Sigmoid colon (tissue), 7 donors: ENCODE results near the gene RPE. TPM values are rescaled to one million over a fixed set of nuclear protein-coding genes. Genes with fewer than 3 reads are reported as not detected.

Experiments
- DNase-seq: peaks from one replicate; pipeline ENCODE4 v3.0.0-alpha.2; 2019
- H3K27ac ChIP-seq, 4 donors: fragments of 200-600 bp; sonication (generic); one replicate each; pipeline ENCODE4 v1.5.1; 2016 to 2019; ENCODE audit warnings: mild to moderate bottlenecking in 1 of 4
- H3K27me3 ChIP-seq, 3 donors: fragments of 200-600 bp; sonication (generic); one replicate each; pipeline ENCODE4 v1.5.1; 2019; ENCODE audit warnings: mild to moderate bottlenecking in 1 of 3
- H3K36me3 ChIP-seq, 4 donors: fragments of 200-600 bp; sonication (generic); one replicate each; pipeline ENCODE4 v1.5.1; 2016 to 2019
- H3K4me1 ChIP-seq, 4 donors: fragments of 200-600 bp; sonication (generic); one replicate each; pipeline ENCODE4 v1.5.1; 2017 to 2019
- H3K4me3 ChIP-seq, 4 donors: fragments of 200-600 bp; sonication (generic); one replicate each; pipeline ENCODE4 v1.5.1; 2017 to 2019; ENCODE audit warnings: mild to moderate bottlenecking in 2 of 4, moderate library complexity in 1 of 4
- H3K9me3 ChIP-seq, 4 donors: fragments of 200-600 bp in 3 of 4; sonication (generic) in 3 of 4; one replicate each; pipeline versions ENCODE4 v1.5.1 to v1.6.1; 2013 to 2019
- EP300 ChIP-seq, 4 donors: sonication (generic); formaldehyde crosslinking; IDR thresholded peaks; one replicate each; pipeline ENCODE4 v1.6.1; 2017; ENCODE audit warnings: antibody characterized with exemption in 4 of 4
- POLR2A ChIP-seq, 2 donors: fragments of 450-650 bp; IDR thresholded peaks; one replicate each; pipeline ENCODE4 v1.6.1; 2016; ENCODE audit warnings: antibody characterized with exemption in 2 of 2, mild to moderate bottlenecking in 2 of 2, moderate library complexity in 2 of 2
- POLR2AphosphoS5 ChIP-seq, 4 donors: sonication (generic); formaldehyde crosslinking; IDR thresholded peaks; one replicate each; pipeline ENCODE4 v1.6.1; 2017; ENCODE audit warnings: antibody characterized with exemption in 4 of 4
- WGBS, 2 donors: extraction: QIAGEN DNeasy Blood & Tissue Kit; methylation state at CpG; one replicate each; pipeline ENCODE4 v1.1.7; 2013; 5-methylcytosine and 5-hydroxymethylcytosine counted together
- intact Hi-C: fragments of 100-400 bp; cut with DNase I; formaldehyde crosslinking; loops from one replicate; pipeline ENCODE4 v1.15.1; 2023
- polyA plus RNA-seq, 3 donors: library from polyadenylated mRNA; stranded (reverse); fragments of 200-250 nt; gene quantifications; one replicate each; pipeline ENCODE4 v1.2.3, GENCODE V29; 2013
- total RNA-seq, 4 donors: library from RNA; depleted of rRNA; stranded (reverse); fragments of >200 nt; gene quantifications; one replicate each; pipeline ENCODE4 v1.1.0, GENCODE V29; 2016
- TF ChIP-seq, protein P1 (sequence below), 4 experiments: fragments of 450-650 bp in 3 of 4; fragments of 200-600 bp in 1 of 4; IDR thresholded peaks; one replicate each; pipeline ENCODE4 v1.5.1; 2016 to 2019; ENCODE audit warnings: antibody characterized with exemption in 4 of 4, mild to moderate bottlenecking in 3 of 4, moderate library complexity in 2 of 4
- donor health status: healthy with polysubstance abuse.
- donor health status: Bipolar disorder and iron deficiency.
- donor health status: healthy.

The RPE gene
- total and polyA plus RNA-seq, 7 donors = 22.2 to 77.9 (median 38.2) TPM

DNA sequence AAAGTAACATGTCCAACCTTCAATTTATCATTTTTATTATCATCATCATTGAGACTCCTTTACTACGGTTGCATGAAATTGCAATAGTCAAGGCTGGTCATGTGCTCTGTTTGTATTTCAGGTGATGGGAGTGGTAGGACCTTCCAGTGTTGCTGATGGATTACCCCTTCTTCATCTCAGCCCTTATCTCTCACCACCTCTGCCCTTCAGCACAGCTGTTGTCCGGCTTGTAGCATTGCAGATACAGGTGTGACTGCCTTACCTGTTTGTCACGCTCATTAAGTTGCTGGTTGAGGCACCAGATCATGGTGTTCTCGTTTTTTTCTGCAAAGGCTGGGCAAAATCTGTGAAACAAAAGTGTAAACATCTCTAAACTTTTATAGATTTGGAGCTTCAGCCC lies 31.7 kb upstream of the RPE start:
- H3K27ac ChIP-seq = no peak overlapping the region
- TF ChIP-seq, protein P1, sequence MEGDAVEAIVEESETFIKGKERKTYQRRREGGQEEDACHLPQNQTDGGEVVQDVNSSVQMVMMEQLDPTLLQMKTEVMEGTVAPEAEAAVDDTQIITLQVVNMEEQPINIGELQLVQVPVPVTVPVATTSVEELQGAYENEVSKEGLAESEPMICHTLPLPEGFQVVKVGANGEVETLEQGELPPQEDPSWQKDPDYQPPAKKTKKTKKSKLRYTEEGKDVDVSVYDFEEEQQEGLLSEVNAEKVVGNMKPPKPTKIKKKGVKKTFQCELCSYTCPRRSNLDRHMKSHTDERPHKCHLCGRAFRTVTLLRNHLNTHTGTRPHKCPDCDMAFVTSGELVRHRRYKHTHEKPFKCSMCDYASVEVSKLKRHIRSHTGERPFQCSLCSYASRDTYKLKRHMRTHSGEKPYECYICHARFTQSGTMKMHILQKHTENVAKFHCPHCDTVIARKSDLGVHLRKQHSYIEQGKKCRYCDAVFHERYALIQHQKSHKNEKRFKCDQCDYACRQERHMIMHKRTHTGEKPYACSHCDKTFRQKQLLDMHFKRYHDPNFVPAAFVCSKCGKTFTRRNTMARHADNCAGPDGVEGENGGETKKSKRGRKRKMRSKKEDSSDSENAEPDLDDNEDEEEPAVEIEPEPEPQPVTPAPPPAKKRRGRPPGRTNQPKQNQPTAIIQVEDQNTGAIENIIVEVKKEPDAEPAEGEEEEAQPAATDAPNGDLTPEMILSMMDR (IDR thresholded peaks at IDR 0.05) = no peak
- TF ChIP-seq EP300 (IDR thresholded peaks at IDR 0.05) = no peak
- no peak for TF ChIP-seq POLR2AphosphoS5 (IDR thresholded peaks at IDR 0.05)
- TF ChIP-seq POLR2A (IDR thresholded peaks at IDR 0.05) = no peak
- DNase-seq = no peak
- peaks cover 0 to 16% (median 11%) of the 10 kb centered on the region in 4 donors for H3K4me1 ChIP-seq
- H3K9me3 ChIP-seq = no peaks in the 10 kb centered on the region
- 50 to 70% methylated on average over 4 of the region's 4 CpGs for WGBS, 2 donors
- H3K4me3 ChIP-seq = no peak overlapping the region
- H3K27me3 ChIP-seq = no peaks in the 10 kb centered on the region
- intact Hi-C loops = no loop called here
- no peaks in the 10 kb centered on the region for H3K36me3 ChIP-seq

DNA sequence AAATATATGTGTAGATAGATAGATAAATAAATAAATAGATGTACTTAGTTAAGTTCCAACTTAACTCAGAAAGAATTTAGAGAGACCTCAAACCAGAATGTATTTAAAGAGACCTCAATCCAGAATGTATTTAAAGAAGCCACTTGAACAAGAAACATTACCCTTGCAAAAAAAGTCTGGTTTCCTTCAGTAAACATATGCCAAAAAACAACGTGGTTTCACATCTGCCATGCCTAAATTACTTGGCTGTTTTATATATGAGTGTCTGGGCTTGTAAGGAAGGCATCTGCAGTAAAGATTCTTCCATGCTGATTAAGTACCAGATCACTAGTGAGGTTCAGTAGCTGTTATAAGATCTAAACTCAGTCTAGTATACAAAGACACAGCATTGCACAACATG lies 29.1 kb upstream of the RPE start:
- intact Hi-C loops = no loop called here
- peaks cover 0 to 16% (median 11%) of the 10 kb centered on the region in 4 donors for H3K4me1 ChIP-seq
- TF ChIP-seq POLR2AphosphoS5 (IDR thresholded peaks at IDR 0.05) = peak in 3 of 4 donors; percentile 32 to 68 (median 62)
- no peak for TF ChIP-seq POLR2A (IDR thresholded peaks at IDR 0.05)
- no peaks in the 10 kb centered on the region for H3K27me3 ChIP-seq
- no peak for DNase-seq
- H3K4me3 ChIP-seq = no peak overlapping the region
- H3K27ac ChIP-seq = no peak overlapping the region
- H3K36me3 ChIP-seq = no peaks in the 10 kb centered on the region
- WGBS, 2 donors = 9 to 14% methylated on average over 1 of the region's 1 CpG
- no peaks in the 10 kb centered on the region for H3K9me3 ChIP-seq

DNA sequence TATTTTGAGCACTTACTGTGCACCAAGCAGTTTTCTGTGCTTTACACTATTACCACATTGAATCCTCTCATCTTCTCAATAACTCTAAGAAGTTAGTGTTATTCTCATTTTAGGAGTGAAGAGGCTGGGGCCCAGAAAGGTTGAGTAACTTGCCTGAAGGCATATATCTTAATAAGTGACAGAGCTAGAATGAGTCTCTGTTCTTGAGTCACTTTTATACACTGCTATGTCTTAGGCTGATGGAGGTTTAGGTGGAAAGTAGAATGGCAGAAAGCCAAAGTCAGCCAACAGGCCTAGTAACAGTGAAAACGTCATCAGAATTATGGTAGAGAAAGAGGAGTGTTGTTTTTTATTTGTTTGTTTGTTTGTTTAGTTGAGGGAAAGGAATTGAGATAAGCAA lies 27.9 kb upstream of the RPE start:
- Histone ChIP-seq H3K9me3 (no peaks in the 10 kb centered on the region), H3K27ac (no peak overlapping the region), H3K27me3 (no peaks in the 10 kb centered on the region), H3K4me1 (peaks cover 0 to 16% (median 11%) of the 10 kb centered on the region in 4 donors), H3K36me3 (no peaks in the 10 kb centered on the region), H3K4me3 (no peak overlapping the region)
- intact Hi-C loops = no loop called here
- DNase-seq = no peak
- 26 to 55% methylated on average over 1 of the region's 1 CpG for WGBS, 2 donors
- TF ChIP-seq, protein P1 (IDR thresholded peaks at IDR 0.05) = no peak
- no peak for TF ChIP-seq POLR2AphosphoS5 (IDR thresholded peaks at IDR 0.05)
- no peak for TF ChIP-seq POLR2A (IDR thresholded peaks at IDR 0.05)
- no peak for TF ChIP-seq EP300 (IDR thresholded peaks at IDR 0.05)

DNA sequence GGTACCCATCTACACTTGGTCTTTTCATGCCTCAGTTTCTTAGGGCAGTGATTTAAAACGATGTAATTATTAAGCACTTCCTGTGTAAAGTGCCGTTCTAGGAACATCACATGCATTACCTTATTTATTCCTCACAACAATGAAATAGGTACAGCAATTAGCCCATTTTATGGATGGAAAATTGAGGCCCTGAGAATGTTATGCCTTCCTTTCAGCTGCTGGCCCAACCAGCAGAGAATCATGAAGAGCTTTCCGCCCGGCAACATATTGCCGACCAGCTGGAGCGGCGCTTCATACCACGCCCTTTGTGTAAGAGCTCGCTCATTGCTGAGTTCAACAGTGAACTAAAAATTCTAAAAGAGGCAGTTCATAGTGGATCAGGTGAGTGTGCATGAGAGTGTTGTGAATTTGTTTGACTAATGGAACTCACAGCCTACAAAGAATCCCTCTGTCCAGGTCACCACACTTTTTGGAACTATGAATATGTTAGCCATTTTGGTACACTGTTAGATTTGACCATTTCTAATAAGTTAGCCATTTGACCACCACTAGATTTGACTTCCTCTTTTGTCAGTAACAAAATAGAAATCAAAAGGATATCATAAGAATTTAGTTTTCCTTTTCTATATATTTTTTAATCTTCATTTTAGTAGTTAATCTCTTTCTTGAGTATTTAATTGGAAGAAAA lies 25.6 kb upstream of the RPE start:
- DNase-seq = no peak
- Histone ChIP-seq H3K4me3 (no peak overlapping the region), H3K27me3 (no peaks in the 10 kb centered on the region), H3K36me3 (no peaks in the 10 kb centered on the region), H3K4me1 (peaks cover 0 to 16% (median 11%) of the 10 kb centered on the region in 4 donors), H3K27ac (no peak overlapping the region), H3K9me3 (no peaks in the 10 kb centered on the region)
- intact Hi-C loops = loop anchor here (1.0 kb wide), 1 partner anchor 219 kb away; no protein-coding TSS in a partner anchor
- WGBS, 2 donors = 57 to 82% methylated on average over 9 of the region's 9 CpGs
- no peak for TF ChIP-seq EP300 (IDR thresholded peaks at IDR 0.05)

DNA sequence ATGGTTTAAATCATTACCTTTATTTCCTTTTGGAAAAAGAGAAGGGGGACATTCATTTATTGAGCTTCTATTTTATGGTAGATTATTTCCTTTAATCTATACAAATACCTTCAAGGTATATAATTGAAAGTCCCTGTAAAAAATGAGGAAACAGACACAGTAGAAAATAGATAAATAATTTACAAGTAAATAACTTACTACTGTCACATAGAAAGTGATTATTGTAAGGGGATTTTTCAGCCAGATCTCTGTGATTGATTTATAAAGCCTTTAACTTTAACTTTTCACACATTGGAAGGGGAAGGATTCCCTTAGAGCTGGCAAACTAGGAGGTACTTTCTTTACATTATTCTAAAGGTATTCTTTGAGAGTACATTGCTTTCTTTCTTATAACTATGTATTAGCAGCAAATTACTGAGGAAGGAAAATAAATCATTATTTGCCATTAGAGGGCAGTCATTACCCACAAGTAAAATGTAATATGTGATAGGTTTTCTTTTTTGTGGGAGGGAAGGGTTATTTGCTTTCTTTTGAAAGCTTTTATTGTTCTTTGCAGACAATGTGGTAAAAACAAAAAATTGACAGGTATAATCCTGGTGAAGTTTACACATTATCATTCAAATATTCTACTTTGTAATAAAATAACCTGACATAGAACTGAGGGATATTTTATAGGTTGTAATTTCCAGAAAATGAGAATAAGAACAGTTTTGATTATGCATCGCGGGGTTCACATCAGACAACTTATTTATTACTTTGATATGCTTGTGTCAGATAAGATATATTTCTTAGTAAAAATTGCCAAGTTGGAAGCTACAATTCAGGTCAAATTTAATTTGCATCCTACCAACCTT lies 24.8 kb upstream of the RPE start:
- no peaks in the 10 kb centered on the region for H3K36me3 ChIP-seq
- H3K27me3 ChIP-seq = no peaks in the 10 kb centered on the region
- H3K9me3 ChIP-seq = no peaks in the 10 kb centered on the region
- no peak overlapping the region for H3K27ac ChIP-seq
- WGBS, 2 donors = 92 to 97% methylated on average over 2 of the region's 2 CpGs
- H3K4me1 ChIP-seq = peaks cover 0 to 16% (median 10%) of the 10 kb centered on the region in 4 donors
- H3K4me3 ChIP-seq = no peak overlapping the region
- intact Hi-C loops = loop anchor here (1.0 kb wide), 1 partner anchor 219 kb away; no protein-coding TSS in a partner anchor
- no peak for DNase-seq
- TF ChIP-seq POLR2A (IDR thresholded peaks at IDR 0.05) (no peak), POLR2AphosphoS5 (IDR thresholded peaks at IDR 0.05) (no peak), EP300 (IDR thresholded peaks at IDR 0.05) (no peak)
- TF ChIP-seq, protein P1 (IDR thresholded peaks at IDR 0.05) = peak in 3 of 4 experiments; percentile 28 to 52 (median 39)
